Measurements from ENCODE around the gene LEUTX. TPM values are rescaled to one million over a fixed set of nuclear protein-coding genes. Genes with fewer than 3 reads are reported as not detected.

LEUTX gene
- total and polyA plus RNA-seq, 4 donors, result not detected

- Histone ChIP-seq H3K9me3 (ENCODE audit: control insufficient read depth in 4 of 4, low read length in 3 of 4) (no peaks in the 10 kb centered on the region), H3K9ac (ENCODE audit: low read depth in 1 of 2, low read length in 2 of 2) (no peak overlapping the region), H3K36me3 (ENCODE audit: control insufficient read depth in 4 of 4, insufficient read depth in 3 of 4, low read depth in 1 of 4, low read length in 3 of 4) (peaks cover 0 to 38% (median 7%) of the 10 kb centered on the region in 4 donors), H3K4me1 (ENCODE audit: control insufficient read depth in 4 of 4, insufficient read depth in 4 of 4, low read length in 3 of 4) (peaks cover 2 to 20% (median 15%) of the 10 kb centered on the region in 4 donors), H3K4me3 (ENCODE audit: low read depth in 1 of 3, low read length in 3 of 3) (no peak overlapping the region), H3K27ac (ENCODE audit: low read depth in 1 of 2, low read length in 2 of 2) (no peak overlapping the region), H3K27me3 (ENCODE audit: control insufficient read depth in 4 of 4, insufficient read depth in 4 of 4, low read length in 3 of 4) (no peaks in the 10 kb centered on the region)
- no peak for DNase-seq (ENCODE audit: low spot score)
- TF ChIP-seq GABPA (IDR thresholded peaks at IDR 0.05 in 1 of 2, conservative IDR thresholded peaks at IDR 0.05 in 1 of 2) (no peak), MAX (IDR thresholded peaks at IDR 0.05) (no peak), ATF3 (IDR thresholded peaks at IDR 0.05) (no peak), HNF4A (conservative IDR thresholded peaks at IDR 0.05) (no peak), CTCF (IDR thresholded peaks at IDR 0.05; ENCODE audit: low read depth, low read length, missing input control) (no peak), YY1 (IDR thresholded peaks at IDR 0.05) (no peak), SP1 (IDR thresholded peaks at IDR 0.05) (no peak), EGR1 (IDR thresholded peaks at IDR 0.05; ENCODE audit: low read depth in 2 of 2) (no peak), JUND (IDR thresholded peaks at IDR 0.05) (no peak)
- 96% methylated on average over 35 of the region's 35 CpGs for WGBS
Observed at GRCh38 chr19:39826311-39826945, 47.8 kb downstream of the LEUTX start.

GRCh38 chr19:39827216-39827615 lies 48.6 kb downstream of the LEUTX start:
- Histone ChIP-seq H3K9me3 (ENCODE audit: control insufficient read depth in 4 of 4, low read length in 3 of 4) (no peaks in the 10 kb centered on the region), H3K27me3 (ENCODE audit: control insufficient read depth in 4 of 4, insufficient read depth in 4 of 4, low read length in 3 of 4) (no peaks in the 10 kb centered on the region), H3K9ac (ENCODE audit: low read depth in 1 of 2, low read length in 2 of 2) (no peak overlapping the region), H3K4me3 (ENCODE audit: low read depth in 1 of 3, low read length in 3 of 3) (no peak overlapping the region), H3K27ac (ENCODE audit: low read depth in 1 of 2, low read length in 2 of 2) (no peak overlapping the region), H3K4me1 (ENCODE audit: control insufficient read depth in 4 of 4, insufficient read depth in 4 of 4, low read length in 3 of 4) (peaks cover 2 to 21% (median 18%) of the 10 kb centered on the region in 4 donors), H3K36me3 (ENCODE audit: control insufficient read depth in 4 of 4, insufficient read depth in 3 of 4, low read depth in 1 of 4, low read length in 3 of 4) (peaks cover 0 to 38% (median 7%) of the 10 kb centered on the region in 4 donors)
- no peak for DNase-seq (ENCODE audit: low spot score)
- 93% methylated on average over 13 of the region's 13 CpGs for whole genome bisulfite sequencing
- TF ChIP-seq ZBTB33 (IDR thresholded peaks at IDR 0.05), result no peak
- no peak for TF ChIP-seq CTCF (IDR thresholded peaks at IDR 0.05; ENCODE audit: low read depth, low read length, missing input control)
- TF ChIP-seq HNF4G (IDR thresholded peaks at IDR 0.05), result no peak
- TF ChIP-seq REST (IDR thresholded peaks at IDR 0.05), result no peak
- TF ChIP-seq YY1 (IDR thresholded peaks at IDR 0.05), result no peak
- no peak for TF ChIP-seq RXRA (IDR thresholded peaks at IDR 0.05)
- TF ChIP-seq HNF4A (conservative IDR thresholded peaks at IDR 0.05), result no peak
- TF ChIP-seq EGR1 (IDR thresholded peaks at IDR 0.05; ENCODE audit: low read depth in 2 of 2), result no peak
- TF ChIP-seq FOXA1 (IDR thresholded peaks at IDR 0.05), result no peak
- TF ChIP-seq FOXA2 (IDR thresholded peaks at IDR 0.05), result no peak
- TF ChIP-seq SP1 (IDR thresholded peaks at IDR 0.05), result no peak
- TF ChIP-seq JUND (IDR thresholded peaks at IDR 0.05), result no peak
- no peak for TF ChIP-seq RAD21 (IDR thresholded peaks at IDR 0.05)
- no peak for TF ChIP-seq ATF3 (IDR thresholded peaks at IDR 0.05)
- no peak for TF ChIP-seq GABPA (IDR thresholded peaks at IDR 0.05 in 1 of 2, conservative IDR thresholded peaks at IDR 0.05 in 1 of 2)
- no peak for TF ChIP-seq NR2F2 (IDR thresholded peaks at IDR 0.05)
- TF ChIP-seq TAF1 (conservative IDR thresholded peaks at IDR 0.05), result no peak

All from liver (tissue), 9 donors.